GM18498 (cell line): ENCODE results near the gene BCAS3.
"Not testable (repeated sequence)": the region's sequence is repeated elsewhere in the genome, so short reads cannot be mapped to it uniquely, and the experiment has no call there.

Experiments
- ATAC-seq: cut with Tn5 transposase; IDR thresholded peaks from one replicate; pipeline ENCODE4 v1.9.1; 2021; ENCODE audit warnings: mild to moderate bottlenecking, moderate library complexity; ENCODE audit not compliant: unreplicated experiment

Gene BCAS3

DNA sequence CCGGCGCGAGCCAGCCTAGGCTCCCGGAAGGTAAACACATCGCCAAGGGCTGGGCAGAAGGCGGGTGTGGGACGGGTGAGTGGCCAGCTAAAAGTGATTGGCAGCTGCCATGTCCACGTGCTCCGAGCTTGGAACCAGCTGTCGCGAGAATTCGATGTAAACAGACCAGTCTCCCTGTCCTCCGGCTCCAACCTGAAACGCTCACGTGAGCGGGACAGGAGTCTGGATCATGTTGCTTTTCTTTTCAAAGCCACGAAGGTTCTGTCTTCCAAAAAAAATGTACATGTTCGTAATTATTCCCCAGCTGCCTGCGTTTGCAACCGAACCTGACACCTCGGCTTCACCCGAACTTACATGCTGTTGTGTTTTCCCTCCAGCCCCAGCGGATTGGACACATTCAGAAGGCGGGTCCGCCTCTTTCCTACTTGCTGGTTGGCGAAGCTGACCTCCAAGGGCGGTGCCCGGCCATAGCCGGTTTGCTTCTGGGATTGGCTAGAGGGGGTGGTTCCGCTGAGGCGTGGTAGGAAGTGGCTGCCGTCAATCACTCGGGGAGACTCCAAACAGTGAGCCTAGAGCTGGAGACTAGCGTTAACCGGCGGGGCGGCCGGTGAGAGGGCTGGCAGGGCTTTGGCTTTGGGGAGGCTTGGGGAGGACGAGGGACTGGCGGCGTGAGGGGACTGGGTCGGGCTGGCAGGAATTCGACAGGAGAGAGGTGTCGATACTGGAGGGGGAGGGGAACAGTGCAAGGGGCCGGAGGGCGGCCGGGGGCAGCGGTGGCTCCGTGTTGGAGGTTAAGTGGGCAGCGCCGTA lies at the start of gene BCAS3:
BCAS3 (plus strand) TSS at position 544 of the 810 bp plus-strand sequence.
- peak; percentile 96 for ATAC-seq

- no peak for ATAC-seq
These were observed 49.3 kb upstream of the BCAS3 start for GRCh38 chr17:60628252-60628889.

- ATAC-seq, result no peak
These were observed 48.5 kb upstream of the BCAS3 start for GRCh38 chr17:60629120-60629519.

GRCh38 chr17:60630352-60630751 lies 47.3 kb upstream of the BCAS3 start:
- ATAC-seq, result no peak

DNA sequence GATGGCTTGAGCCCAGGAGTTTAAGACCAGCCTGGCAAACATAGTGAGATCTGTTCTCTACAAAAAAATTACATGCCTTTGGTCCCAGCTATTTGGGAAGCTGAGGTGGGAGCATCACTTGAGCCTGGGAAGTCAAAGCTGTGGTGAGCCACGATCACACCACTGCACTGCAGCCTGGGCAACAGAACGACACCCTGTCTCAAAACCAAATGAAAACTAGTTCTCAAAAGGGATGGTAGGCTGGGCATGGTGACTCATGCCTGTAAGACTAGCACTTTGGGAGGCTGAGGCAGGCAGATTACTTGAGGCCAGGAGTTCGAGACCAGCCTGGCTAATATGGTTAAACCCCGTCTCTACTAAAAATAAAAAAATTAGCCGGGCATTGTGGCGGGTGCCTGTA lies 46.5 kb upstream of the BCAS3 start:
- ATAC-seq, result no peak

GRCh38 chr17:60637683-60638082 lies 40.0 kb upstream of the BCAS3 start:
- no peak for ATAC-seq

GRCh38 chr17:60639019-60639330 lies 38.7 kb upstream of the BCAS3 start:
- no peak for ATAC-seq

DNA sequence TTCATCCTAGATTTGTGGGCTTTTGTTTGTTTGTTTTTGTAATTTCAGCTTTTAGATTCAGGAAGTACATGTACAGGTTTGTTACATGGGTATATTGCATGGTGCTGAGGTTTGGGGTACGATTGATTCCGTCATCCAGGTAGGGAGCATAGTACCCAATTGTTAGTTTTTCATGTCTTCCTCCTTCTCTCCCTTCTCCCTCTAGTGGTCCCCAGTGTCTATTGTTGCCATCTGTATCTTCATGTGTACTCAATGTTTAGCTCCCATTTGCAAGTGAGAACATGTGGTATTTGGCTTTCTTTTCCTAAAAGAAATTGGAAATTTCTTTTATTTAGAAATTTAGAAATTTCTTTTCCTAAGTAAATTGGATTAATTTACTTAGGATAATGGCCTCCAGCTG lies 37.1 kb upstream of the BCAS3 start:
- ATAC-seq, result no peak

DNA sequence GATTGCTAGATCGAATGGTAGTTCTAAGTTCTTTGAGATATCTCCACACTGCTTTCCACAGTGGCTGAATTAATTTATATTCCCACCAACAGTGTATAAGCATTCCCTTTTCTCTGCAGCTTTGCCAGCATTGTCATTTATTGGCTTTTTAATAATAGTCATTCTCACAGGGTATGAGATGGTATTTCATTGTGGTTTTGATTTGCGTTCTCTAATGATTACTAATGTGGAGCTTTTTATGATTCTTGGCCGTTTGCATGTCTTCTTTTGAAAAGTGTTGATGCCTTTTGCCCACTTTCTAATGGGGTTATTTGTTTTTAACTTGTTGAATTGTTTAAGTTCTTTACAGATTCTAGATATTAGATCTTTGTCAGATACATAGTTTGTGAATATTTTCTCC lies 36.5 kb upstream of the BCAS3 start:
- ATAC-seq, result no peak

GRCh38 chr17:60641810-60642220 lies 35.8 kb upstream of the BCAS3 start:
- ATAC-seq, result no peak

- no peak for ATAC-seq
These were observed 31.6 kb upstream of the BCAS3 start for GRCh38 chr17:60645918-60646523.

DNA sequence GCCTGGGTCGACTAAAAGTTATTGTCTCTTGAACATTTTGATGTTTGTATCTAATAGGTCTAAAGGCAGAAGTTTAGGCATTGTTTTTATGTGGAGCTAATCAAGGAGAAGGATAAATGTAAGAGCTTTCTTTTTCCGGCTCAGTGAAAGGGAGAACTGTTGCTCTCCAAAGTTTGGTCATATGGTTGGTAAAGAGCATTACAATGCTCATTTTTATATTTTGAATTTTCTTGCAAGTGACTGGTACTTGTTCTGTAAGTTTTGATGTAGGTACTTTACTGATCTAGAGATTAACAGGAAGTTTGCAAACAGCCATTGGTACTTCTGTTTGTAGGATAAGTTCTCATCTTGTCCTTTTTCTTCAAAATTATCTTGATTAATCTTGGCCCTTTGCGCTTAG lies 30.9 kb upstream of the BCAS3 start:
- no peak for ATAC-seq

- ATAC-seq, result no peak
These were observed 29.9 kb upstream of the BCAS3 start for GRCh38 chr17:60647705-60648104.

DNA sequence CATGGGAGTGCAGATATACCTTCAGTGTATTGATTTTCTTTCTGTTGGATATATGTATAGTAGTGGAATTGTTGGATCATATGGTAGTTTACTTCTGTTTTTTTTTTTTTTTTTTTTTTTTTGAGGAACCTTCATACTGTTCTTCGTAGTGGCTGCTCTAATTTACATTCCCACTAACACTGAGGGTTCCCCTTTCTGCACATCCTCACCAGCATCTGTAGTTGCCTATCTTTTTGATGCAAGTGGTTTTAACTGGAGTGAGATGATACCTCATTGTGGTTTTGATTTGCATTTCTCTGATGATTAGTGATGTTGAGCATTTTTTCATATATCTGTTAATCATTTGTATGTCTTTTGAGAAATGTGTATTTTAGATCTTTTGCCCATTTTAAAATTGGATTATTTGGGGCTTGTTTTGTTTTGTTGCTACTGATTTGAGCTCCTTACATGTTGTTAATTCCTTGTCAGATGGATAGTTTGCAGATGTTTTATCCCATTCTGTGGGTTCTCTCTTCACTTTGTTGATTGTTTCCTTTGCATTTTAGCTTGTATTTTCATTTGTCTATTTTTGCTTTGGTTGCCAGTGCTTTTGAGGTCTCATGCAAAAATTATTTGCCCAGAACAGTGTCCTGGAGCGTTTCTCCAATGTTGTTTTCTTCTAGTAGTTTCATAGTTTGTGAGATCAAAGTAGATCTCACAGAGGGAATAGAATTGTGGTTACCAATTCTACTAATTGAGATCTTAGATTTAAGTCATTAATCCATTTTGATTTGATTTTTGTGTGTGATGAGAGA lies 25.0 kb upstream of the BCAS3 start:
- ATAC-seq, result peak; percentile 84

- no peak for ATAC-seq
These were observed 24.1 kb upstream of the BCAS3 start for GRCh38 chr17:60653569-60653968.

GRCh38 chr17:60656499-60656898 lies 21.2 kb upstream of the BCAS3 start:
- no peak for ATAC-seq

- no peak for ATAC-seq
These were observed 18.5 kb upstream of the BCAS3 start for GRCh38 chr17:60659156-60659555.

DNA sequence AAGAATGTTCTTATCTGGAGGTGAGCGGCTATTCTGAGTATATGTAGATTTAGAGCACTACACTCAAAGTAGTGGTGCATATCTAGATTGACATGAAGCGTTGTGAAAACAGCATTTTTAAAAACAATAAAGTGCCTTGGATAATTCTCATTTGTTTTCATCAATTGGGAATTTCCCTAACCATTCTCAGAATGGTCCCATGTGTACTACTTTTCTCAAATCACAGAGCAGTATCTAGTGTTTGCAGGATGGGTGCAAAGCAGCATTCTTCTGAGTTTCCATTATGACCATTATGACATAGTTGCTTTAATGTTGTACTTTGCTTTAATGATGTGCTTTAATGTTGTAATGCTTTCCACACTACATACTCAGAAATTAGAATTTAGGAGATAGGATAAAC lies 16.2 kb upstream of the BCAS3 start:
- no peak for ATAC-seq

DNA sequence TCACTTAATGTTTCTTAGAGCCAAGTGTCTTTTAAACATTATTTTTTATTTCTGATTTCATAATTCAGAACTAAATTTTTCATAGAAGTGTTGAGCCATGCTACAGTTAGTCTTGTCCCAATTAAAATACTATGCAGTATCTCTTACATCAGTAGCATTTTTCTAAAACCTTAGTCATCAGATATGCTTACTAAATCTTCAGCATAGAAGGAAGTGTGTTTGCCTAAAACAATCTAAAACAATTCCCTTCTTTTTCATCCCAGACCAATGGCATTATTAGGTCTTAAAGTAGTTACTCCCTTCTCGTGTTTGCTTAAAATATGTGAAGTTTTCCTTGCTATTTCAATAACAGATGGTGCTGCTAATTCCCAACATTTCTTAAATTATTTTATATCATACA lies 13.6 kb upstream of the BCAS3 start:
- no peak for ATAC-seq

DNA sequence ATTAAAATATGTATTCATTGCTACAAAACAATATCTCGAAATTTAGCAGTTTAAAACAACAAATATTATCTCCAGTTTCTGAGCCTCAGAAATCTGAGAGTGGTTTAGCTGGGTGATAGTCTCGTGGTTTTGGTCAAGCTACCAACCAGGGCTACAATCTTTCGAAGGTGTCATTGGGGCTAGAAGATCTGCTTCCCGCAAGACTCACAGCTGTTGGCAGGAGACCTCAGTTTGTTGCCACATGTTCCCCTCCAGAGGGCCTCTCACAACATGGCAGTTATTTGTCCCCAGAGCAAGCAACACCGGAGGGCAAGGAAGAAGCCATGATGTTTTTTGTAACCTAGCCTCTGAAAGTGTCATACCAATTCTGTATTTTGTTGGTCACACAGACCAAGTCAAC lies 12.0 kb upstream of the BCAS3 start:
- no peak for ATAC-seq

DNA sequence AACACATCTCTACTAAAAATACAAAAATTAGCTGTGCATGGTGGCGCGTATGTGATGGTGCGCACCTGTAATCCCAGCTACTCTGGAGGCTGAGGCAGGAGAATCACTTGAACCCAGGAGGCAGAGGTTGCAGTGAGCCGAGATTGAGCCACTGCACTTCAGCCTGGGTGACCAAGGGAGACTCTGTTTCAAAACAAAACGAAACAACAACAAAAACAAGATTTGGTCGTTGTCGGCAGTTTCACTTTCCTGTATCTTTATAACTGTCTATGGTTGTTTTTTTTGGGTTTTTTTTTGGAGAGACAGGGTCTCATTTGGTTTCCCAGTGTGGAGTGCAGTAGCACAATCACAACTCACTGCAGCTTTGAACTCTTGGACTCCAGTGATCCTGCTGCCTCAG lies 8.9 kb upstream of the BCAS3 start:
- not testable (repeated sequence) for ATAC-seq

- no peak for ATAC-seq
These were observed 6.2 kb upstream of the BCAS3 start for GRCh38 chr17:60671482-60671881.
